Measurements from ENCODE around the gene NPL.

Gene NPL

GRCh38 chr1:182875889-182876288 lies 86.3 kb downstream of the NPL start:
- DNase-seq = no peak

DNA sequence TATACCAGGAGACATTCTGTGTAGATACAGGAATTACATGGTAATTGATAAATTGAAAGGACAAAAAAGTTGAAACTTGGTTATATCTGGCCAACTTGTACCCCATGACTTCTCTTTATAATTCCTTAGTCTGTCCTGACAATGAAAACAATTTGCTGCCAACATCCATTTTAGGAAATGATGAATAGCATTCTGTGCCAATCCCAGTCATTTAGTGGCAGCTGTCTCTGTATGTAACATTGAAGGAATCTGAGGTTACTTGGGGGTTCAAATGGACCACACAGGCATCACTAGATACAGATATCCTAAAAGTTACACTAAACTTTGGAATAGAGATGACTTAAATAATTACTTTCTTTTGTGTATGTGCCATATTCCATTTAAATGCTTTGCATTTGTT lies 87.8 kb downstream of the NPL start:
- DNase-seq = no peak

DNA sequence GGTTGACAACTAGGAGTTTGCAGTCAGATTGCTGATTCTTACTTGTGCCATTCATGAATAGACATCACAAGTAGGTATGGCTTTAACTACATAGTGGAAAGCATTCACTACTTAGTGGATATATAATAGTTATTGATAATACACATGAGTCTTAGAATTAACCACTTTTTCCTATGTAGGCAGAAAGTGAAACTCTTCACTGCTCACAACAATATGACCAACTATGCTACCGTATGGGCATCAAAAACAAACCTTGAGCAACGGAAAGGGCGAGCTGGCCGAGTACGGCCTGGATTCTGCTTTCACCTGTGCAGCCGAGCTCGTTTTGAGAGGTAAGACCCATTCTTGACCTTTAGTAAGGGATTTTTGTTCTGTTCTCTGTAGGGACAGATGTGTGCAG lies 88.3 kb downstream of the NPL start:
- no peak for DNase-seq
